ENCODE data around the gene AKT3.
"Not testable (repeated sequence)": the region's sequence is repeated elsewhere in the genome, so short reads cannot be mapped to it uniquely, and the experiment has no call there.

Gene AKT3

GRCh38 chr1:243842161-243842560, 7.9 kb downstream of the AKT3 start:
- no peak for DNase-seq (ENCODE audit: low read depth)

- DNase-seq (ENCODE audit: low read depth): no peak
These were observed 8.5 kb downstream of the AKT3 start for GRCh38 chr1:243841507-243841906.

- no peak for DNase-seq (ENCODE audit: low read depth)
These were observed 12.0 kb downstream of the AKT3 start for GRCh38 chr1:243837907-243838535.

GRCh38 chr1:243834130-243834529, 15.9 kb downstream of the AKT3 start:
- DNase-seq (ENCODE audit: low read depth): no peak

GRCh38 chr1:243831463-243831862, 18.6 kb downstream of the AKT3 start:
- DNase-seq (ENCODE audit: low read depth): no peak

GRCh38 chr1:243827206-243827605, 22.8 kb downstream of the AKT3 start:
- DNase-seq (ENCODE audit: low read depth): no peak

GRCh38 chr1:243824907-243825306, 25.1 kb downstream of the AKT3 start:
- DNase-seq (ENCODE audit: low read depth): not testable (repeated sequence)

- no peak for DNase-seq (ENCODE audit: low read depth)
These were observed 28.8 kb downstream of the AKT3 start for GRCh38 chr1:243821177-243821680.

- no peak for DNase-seq (ENCODE audit: low read depth)
These were observed 30.6 kb downstream of the AKT3 start for GRCh38 chr1:243819438-243819839.

GRCh38 chr1:243818978-243819377, 31.1 kb downstream of the AKT3 start:
- DNase-seq (ENCODE audit: low read depth): no peak

GRCh38 chr1:243814718-243815117, 35.3 kb downstream of the AKT3 start:
- no peak for DNase-seq (ENCODE audit: low read depth)

GRCh38 chr1:243807346-243807745, 42.7 kb downstream of the AKT3 start:
- not testable (repeated sequence) for DNase-seq (ENCODE audit: low read depth)

GRCh38 chr1:243806310-243806709, 43.7 kb downstream of the AKT3 start:
- DNase-seq (ENCODE audit: low read depth): no peak

GRCh38 chr1:243802736-243803135, 47.3 kb downstream of the AKT3 start:
- DNase-seq (ENCODE audit: low read depth): no peak

GRCh38 chr1:243801378-243801777, 48.7 kb downstream of the AKT3 start:
- no peak for DNase-seq (ENCODE audit: low read depth)

- no peak for DNase-seq (ENCODE audit: low read depth)
These were observed 50.1 kb downstream of the AKT3 start for GRCh38 chr1:243799908-243800307.

- peak; percentile 81 for DNase-seq (ENCODE audit: low read depth)
These were observed 51.3 kb downstream of the AKT3 start for GRCh38 chr1:243798726-243799125.

GRCh38 chr1:243796016-243796415, 54.0 kb downstream of the AKT3 start:
- DNase-seq (ENCODE audit: low read depth): no peak

GRCh38 chr1:243793298-243793697, 56.7 kb downstream of the AKT3 start:
- no peak for DNase-seq (ENCODE audit: low read depth)

GRCh38 chr1:243792891-243793290, 57.2 kb downstream of the AKT3 start:
- no peak for DNase-seq (ENCODE audit: low read depth)

GRCh38 chr1:243792401-243792800, 57.6 kb downstream of the AKT3 start:
- DNase-seq (ENCODE audit: low read depth): no peak

GRCh38 chr1:243791586-243792267, 58.3 kb downstream of the AKT3 start:
- no peak for DNase-seq (ENCODE audit: low read depth)

GRCh38 chr1:243790404-243790803, 59.6 kb downstream of the AKT3 start:
- DNase-seq (ENCODE audit: low read depth): no peak

GRCh38 chr1:243786531-243786930, 63.5 kb downstream of the AKT3 start:
- no peak for DNase-seq (ENCODE audit: low read depth)

Measured in HS-27A (cell line).